Tibial artery (tissue), 4 donors: ENCODE results near the gene DEFB119.
"Not testable (repeated sequence)": the region's sequence is repeated elsewhere in the genome, so short reads cannot be mapped to it uniquely, and the experiment has no call there.

Experiments used
- DNase-seq, 2 donors: peaks; one replicate each; pipeline ENCODE4 v3.0.0-alpha.2; 2019
- H3K27ac ChIP-seq, 2 donors: fragments of 200-600 bp; sonication (generic) in 1 of 2; 1 replicate in 1 of 2; 2 replicates in 1 of 2; pipeline ENCODE4 v1.5.1; 2018 to 2019; ENCODE audit warnings: mild to moderate bottlenecking in 1 of 2
- H3K27me3 ChIP-seq, 2 donors: fragments of 200-600 bp; sonication (generic) in 1 of 2; one replicate each; pipeline versions ENCODE4 v1.5.1 to v1.6.0; 2016 to 2019
- H3K36me3 ChIP-seq, 3 donors: fragments of 200-600 bp; sonication (generic) in 2 of 3; one replicate each; pipeline ENCODE4 v1.5.1; 2016 to 2019; ENCODE audit warnings: mild to moderate bottlenecking in 2 of 3
- H3K4me1 ChIP-seq, 4 donors: fragments of 200-600 bp; sonication (generic) in 2 of 4; 1 replicate in 3 of 4; 2 replicates in 1 of 4; pipeline ENCODE4 v1.5.1; 2016 to 2019
- H3K4me3 ChIP-seq, 2 donors: fragments of 200-600 bp; sonication (generic) in 1 of 2; 1 replicate in 1 of 2; 2 replicates in 1 of 2; pipeline ENCODE4 v1.5.1; 2018 to 2019; ENCODE audit warnings: mild to moderate bottlenecking in 2 of 2
- H3K9me3 ChIP-seq, 3 donors: fragments of 200-600 bp; sonication (generic) in 1 of 3; one replicate each; pipeline ENCODE4 v1.5.1; 2016 to 2019
- CTCF ChIP-seq, 2 experiments: fragments of 200-600 bp in 1 of 2; fragments of 450-650 bp in 1 of 2; IDR thresholded peaks; one replicate each; pipeline ENCODE4 v1.5.1; 2017 to 2019; ENCODE audit warnings: antibody characterized with exemption in 2 of 2, mild to moderate bottlenecking in 1 of 2, moderate library complexity in 1 of 2
- intact Hi-C: fragments of 100-400 bp; cut with DNase I; formaldehyde crosslinking; loops from one replicate; pipeline ENCODE4 v1.15.0; 2023; ENCODE audit warnings: low total_unique reads

The DEFB119 gene

GRCh38 chr20:31390490-31390889 is at the start of gene DEFB119:
Gene DEFB119, minus strand, starts transcription at chr20:31390590. Its CDS starts 107 bp downstream, at chr20:31390483.
- intact Hi-C loops = no loop called here
- Histone ChIP-seq H3K27me3 (no peaks in the 10 kb centered on the region), H3K9me3 (no peaks in the 10 kb centered on the region), H3K4me1 (no peaks in the 10 kb centered on the region), H3K27ac (no peak within 1 kb of the TSS), H3K36me3 (no peaks in the 10 kb centered on the region), H3K4me3 (no peak within 1 kb of the TSS)
- TF ChIP-seq CTCF (IDR thresholded peaks at IDR 0.05) = no peak
- no peak for DNase-seq

- Histone ChIP-seq H3K9me3 (peaks cover 0 to 9% (median 0%) of the 10 kb centered on the region in 3 donors), H3K4me3 (no peak overlapping the region), H3K27ac (no peak overlapping the region), H3K36me3 (no peaks in the 10 kb centered on the region), H3K27me3 (no peaks in the 10 kb centered on the region), H3K4me1 (no peaks in the 10 kb centered on the region)
- no peak for DNase-seq
- intact Hi-C loops = no loop called here
- no peak for TF ChIP-seq CTCF (IDR thresholded peaks at IDR 0.05)
Measured at GRCh38 chr20:31430568-31431115, 40.3 kb upstream of the DEFB119 start.

GRCh38 chr20:31427576-31427975 is 37.2 kb upstream of the DEFB119 start:
- H3K4me3 ChIP-seq, H3K27ac ChIP-seq, intact Hi-C loops: not testable (repeated sequence)

GRCh38 chr20:31426891-31427551 is 36.6 kb upstream of the DEFB119 start:
- H3K9me3 ChIP-seq, H3K4me3 ChIP-seq, H3K27ac ChIP-seq, intact Hi-C loops, DNase-seq, H3K4me1 ChIP-seq, H3K36me3 ChIP-seq, H3K27me3 ChIP-seq: not testable (repeated sequence)

More at GRCh38 chr20:31427576-31427975, 37.2 kb upstream of the DEFB119 start:
- not testable (repeated sequence) for H3K36me3 ChIP-seq, H3K27me3 ChIP-seq, DNase-seq, H3K4me1 ChIP-seq, H3K9me3 ChIP-seq

- peaks cover 0 to 9% (median 0%) of the 10 kb centered on the region in 3 donors for H3K9me3 ChIP-seq
- DNase-seq = no peak
- H3K27ac ChIP-seq = no peak overlapping the region
- no peaks in the 10 kb centered on the region for H3K36me3 ChIP-seq
- no peak overlapping the region for H3K4me3 ChIP-seq
- TF ChIP-seq CTCF (IDR thresholded peaks at IDR 0.05) = no peak
- H3K4me1 ChIP-seq = no peaks in the 10 kb centered on the region
- intact Hi-C loops = no loop called here
- peaks cover 0 to 3% of the 10 kb centered on the region in 2 donors for H3K27me3 ChIP-seq
Measured at GRCh38 chr20:31425797-31426196, 35.4 kb upstream of the DEFB119 start.

- Histone ChIP-seq H3K9me3 (no peaks in the 10 kb centered on the region), H3K27me3 (no peaks in the 10 kb centered on the region), H3K4me1 (no peaks in the 10 kb centered on the region), H3K27ac (no peak overlapping the region), H3K4me3 (no peak overlapping the region), H3K36me3 (no peaks in the 10 kb centered on the region)
- no peak for TF ChIP-seq CTCF (IDR thresholded peaks at IDR 0.05)
- no peak for DNase-seq
- intact Hi-C loops = no loop called here
Measured at GRCh38 chr20:31418307-31418706, 27.9 kb upstream of the DEFB119 start.
